ENCODE data around the gene AHNAK. TPM values are rescaled to one million over a fixed set of nuclear protein-coding genes. Genes with fewer than 3 reads are reported as not detected.

Gene AHNAK
- total RNA-seq, 2 experiments from 2014 or later, result 9.2 to 9.4 TPM

- Mint-ChIP-seq H3K9me3 (no peaks in the 10 kb centered on the region), H3K4me1 (ENCODE audit: low read depth) (peaks cover 41% of the 10 kb centered on the region), H3K36me3 (ENCODE audit: low read depth) (no peaks in the 10 kb centered on the region), H3K27ac (no peak overlapping the region), H3K27me3 (ENCODE audit: low read depth) (no peaks in the 10 kb centered on the region), H3K4me3 (no peak overlapping the region)
- intact Hi-C loops (cut with micrococcal nuclease), result loop anchor here (10.0 kb wide), 1 partner anchor 295 kb away; no protein-coding TSS in a partner anchor
- CTCF ChIA-PET, result interaction anchor here (1.1 to 2.4 kb wide), 5 partner anchors 12 to 162 kb away, joined by 4 to 12 read pairs (median 4); no protein-coding TSS in a partner anchor
- DNase-seq, result no peak
Measured at GRCh38 chr11:62399172-62399877, 147.3 kb downstream of the AHNAK start.

GRCh38 chr11:62398011-62398994, 148.3 kb downstream of the AHNAK start:
- intact Hi-C loops (cut with micrococcal nuclease), result loop anchor here (10.0 kb wide), 1 partner anchor 296 kb away; no protein-coding TSS in a partner anchor
- H3K9me3 Mint-ChIP-seq, result no peaks in the 10 kb centered on the region
- H3K27ac Mint-ChIP-seq, result no peak overlapping the region
- no peaks in the 10 kb centered on the region for H3K27me3 Mint-ChIP-seq (ENCODE audit: low read depth)
- DNase-seq, result no peak
- CTCF ChIA-PET, result interaction anchor here (0.7 to 2.4 kb wide), 3 partner anchors 17 to 145 kb away, joined by 3 to 8 read pairs (median 4); no protein-coding TSS in a partner anchor
- no peak overlapping the region for H3K4me3 Mint-ChIP-seq
- H3K36me3 Mint-ChIP-seq (ENCODE audit: low read depth), result no peaks in the 10 kb centered on the region
- H3K4me1 Mint-ChIP-seq (ENCODE audit: low read depth), result peaks cover 41% of the 10 kb centered on the region

- Mint-ChIP-seq H3K36me3 (ENCODE audit: low read depth) (no peaks in the 10 kb centered on the region), H3K27ac (no peak overlapping the region), H3K4me1 (ENCODE audit: low read depth) (peaks cover 21% of the 10 kb centered on the region), H3K27me3 (ENCODE audit: low read depth) (no peaks in the 10 kb centered on the region), H3K9me3 (no peaks in the 10 kb centered on the region), H3K4me3 (no peak overlapping the region)
- DNase-seq, result no peak
- intact Hi-C loops (cut with micrococcal nuclease), result loop anchor here (10.0 kb wide), 1 partner anchor 299 kb away; no protein-coding TSS in a partner anchor
- CTCF ChIA-PET, result interaction anchor here (0.6 to 3.8 kb wide), 16 partner anchors 8 to 392 kb away, joined by 3 to 33 read pairs (median 6); partner anchors contain the start of gene TUT1
Measured at GRCh38 chr11:62395885-62396551, 150.6 kb downstream of the AHNAK start.

- Mint-ChIP-seq H3K36me3 (ENCODE audit: low read depth) (no peaks in the 10 kb centered on the region), H3K27me3 (ENCODE audit: low read depth) (no peaks in the 10 kb centered on the region), H3K27ac (no peak overlapping the region), H3K4me3 (no peak overlapping the region), H3K4me1 (ENCODE audit: low read depth) (peaks cover 17% of the 10 kb centered on the region), H3K9me3 (no peaks in the 10 kb centered on the region)
- CTCF ChIA-PET, result interaction anchor here (0.5 to 3.8 kb wide), 29 partner anchors 9 to 411 kb away, joined by 3 to 33 read pairs (median 4); partner anchors contain the start of genes AHNAK, EEF1G, LRRN4CL and TUT1
- DNase-seq, result peak; percentile 67
- intact Hi-C loops (cut with micrococcal nuclease), result loop anchor here (1.0 to 10.0 kb wide), 3 partner anchors 148 to 467 kb away; no protein-coding TSS in a partner anchor
Measured at GRCh38 chr11:62394825-62395538, 151.6 kb downstream of the AHNAK start.

- peaks cover 5% of the 10 kb centered on the region for H3K4me1 Mint-ChIP-seq (ENCODE audit: low read depth)
- H3K27me3 Mint-ChIP-seq (ENCODE audit: low read depth), result no peaks in the 10 kb centered on the region
- intact Hi-C loops (cut with micrococcal nuclease), result loop anchor here (1.0 to 10.0 kb wide), 4 partner anchors 13 to 469 kb away; no protein-coding TSS in a partner anchor
- H3K4me3 Mint-ChIP-seq, result no peak overlapping the region
- CTCF ChIA-PET, result interaction anchor here (1.1 to 3.8 kb wide), 10 partner anchors 12 to 412 kb away, joined by 3 to 24 read pairs (median 6); partner anchors contain the start of gene EEF1G
- no peaks in the 10 kb centered on the region for H3K36me3 Mint-ChIP-seq (ENCODE audit: low read depth)
- H3K27ac Mint-ChIP-seq, result no peak overlapping the region
- no peaks in the 10 kb centered on the region for H3K9me3 Mint-ChIP-seq
- no peak for DNase-seq
Measured at GRCh38 chr11:62393735-62394134, 152.9 kb downstream of the AHNAK start.

GRCh38 chr11:62393061-62393611, 153.5 kb downstream of the AHNAK start:
- H3K27ac Mint-ChIP-seq, result no peak overlapping the region
- CTCF ChIA-PET, result interaction anchor here (1.1 to 3.3 kb wide), 6 partner anchors 9 to 150 kb away, joined by 3 to 24 read pairs (median 5); no protein-coding TSS in a partner anchor
- H3K36me3 Mint-ChIP-seq (ENCODE audit: low read depth), result no peaks in the 10 kb centered on the region
- H3K9me3 Mint-ChIP-seq, result no peaks in the 10 kb centered on the region
- no peak overlapping the region for H3K4me3 Mint-ChIP-seq
- no peak for DNase-seq
- peaks cover 2% of the 10 kb centered on the region for H3K4me1 Mint-ChIP-seq (ENCODE audit: low read depth)
- no peaks in the 10 kb centered on the region for H3K27me3 Mint-ChIP-seq (ENCODE audit: low read depth)
- intact Hi-C loops (cut with micrococcal nuclease), result loop anchor here (1.0 to 10.0 kb wide), 3 partner anchors 13 to 469 kb away; no protein-coding TSS in a partner anchor

GRCh38 chr11:62392506-62392905, 154.1 kb downstream of the AHNAK start:
- intact Hi-C loops (cut with micrococcal nuclease), result loop anchor here (5.0 to 10.0 kb wide), 2 partner anchors 302 to 470 kb away; no protein-coding TSS in a partner anchor
- DNase-seq, result no peak
- no peaks in the 10 kb centered on the region for H3K9me3 Mint-ChIP-seq
- no peak overlapping the region for H3K4me3 Mint-ChIP-seq
- H3K27ac Mint-ChIP-seq, result no peak overlapping the region
- CTCF ChIA-PET, result interaction anchor here (0.9 to 1.8 kb wide), 4 partner anchors 9 to 151 kb away, joined by 3 to 9 read pairs (median 5); no protein-coding TSS in a partner anchor
- H3K27me3 Mint-ChIP-seq (ENCODE audit: low read depth), result no peaks in the 10 kb centered on the region
- H3K4me1 Mint-ChIP-seq (ENCODE audit: low read depth), result peaks cover 3% of the 10 kb centered on the region
- no peaks in the 10 kb centered on the region for H3K36me3 Mint-ChIP-seq (ENCODE audit: low read depth)

- DNase-seq, result no peak
- CTCF ChIA-PET, result interaction anchor here (0.9 to 1.8 kb wide), 3 partner anchors 12 to 152 kb away, joined by 3 to 9 read pairs (median 4); no protein-coding TSS in a partner anchor
- Mint-ChIP-seq H3K27me3 (ENCODE audit: low read depth) (no peaks in the 10 kb centered on the region), H3K4me3 (no peak overlapping the region), H3K27ac (no peak overlapping the region), H3K36me3 (ENCODE audit: low read depth) (no peaks in the 10 kb centered on the region), H3K9me3 (no peaks in the 10 kb centered on the region), H3K4me1 (ENCODE audit: low read depth) (peaks cover 6% of the 10 kb centered on the region)
- intact Hi-C loops (cut with micrococcal nuclease), result loop anchor here (5.0 to 10.0 kb wide), 2 partner anchors 303 to 470 kb away; no protein-coding TSS in a partner anchor
Measured at GRCh38 chr11:62391642-62392425, 154.8 kb downstream of the AHNAK start.

- Mint-ChIP-seq H3K27me3 (ENCODE audit: low read depth) (no peaks in the 10 kb centered on the region), H3K4me1 (ENCODE audit: low read depth) (peaks cover 12% of the 10 kb centered on the region), H3K4me3 (no peak overlapping the region), H3K36me3 (ENCODE audit: low read depth) (no peaks in the 10 kb centered on the region), H3K27ac (no peak overlapping the region), H3K9me3 (no peaks in the 10 kb centered on the region)
- CTCF ChIA-PET, result interaction anchor here (0.6 to 1.7 kb wide), 2 partner anchors 10 to 34 kb away, joined by 3 to 12 read pairs; no protein-coding TSS in a partner anchor
- no peak for DNase-seq
- intact Hi-C loops (cut with micrococcal nuclease), result loop anchor here (5.0 to 10.0 kb wide), 2 partner anchors 304 to 472 kb away; no protein-coding TSS in a partner anchor
Measured at GRCh38 chr11:62390722-62391121, 155.9 kb downstream of the AHNAK start.

- no peaks in the 10 kb centered on the region for H3K9me3 Mint-ChIP-seq
- intact Hi-C loops (cut with micrococcal nuclease), result loop anchor here (5.0 to 10.0 kb wide), 2 partner anchors 305 to 472 kb away; no protein-coding TSS in a partner anchor
- no peak for DNase-seq
- no peaks in the 10 kb centered on the region for H3K27me3 Mint-ChIP-seq (ENCODE audit: low read depth)
- CTCF ChIA-PET, result interaction anchor here (1.7 kb wide), 1 partner anchor 34 kb away, joined by 12 read pairs; no protein-coding TSS in a partner anchor
- peaks cover 12% of the 10 kb centered on the region for H3K4me1 Mint-ChIP-seq (ENCODE audit: low read depth)
- H3K4me3 Mint-ChIP-seq, result no peak overlapping the region
- H3K27ac Mint-ChIP-seq, result no peak overlapping the region
- no peaks in the 10 kb centered on the region for H3K36me3 Mint-ChIP-seq (ENCODE audit: low read depth)
Measured at GRCh38 chr11:62390237-62390636, 156.4 kb downstream of the AHNAK start.

Data from activated naive CD4-positive, alpha-beta T cell treated with anti-CD3 and anti-CD28 coated beads for 36 hours (primary cell).